ENCODE results near the gene ATF7IP. TPM values are rescaled to one million over a fixed set of nuclear protein-coding genes. Genes with fewer than 3 reads are reported as not detected.
"Not testable (repeated sequence)": the region's sequence is repeated elsewhere in the genome, so short reads cannot be mapped to it uniquely, and the experiment has no call there.

Gene ATF7IP
- total RNA-seq, 2 experiments from 2014 or later, result 55.6 to 66.0 TPM

GRCh38 chr12:14403293-14403692, 37.8 kb downstream of the ATF7IP start:
- peak overlapping the region; percentile 53 for H3K4me2 ChIP-seq (ENCODE audit: low read length)

GRCh38 chr12:14403711-14404196, 38.3 kb downstream of the ATF7IP start:
- Histone ChIP-seq H3K9me2 (ENCODE audit: insufficient read depth, low read length) (no peaks in the 10 kb centered on the region), H3K27ac (ENCODE audit: low read depth, low read length, poor library complexity, severe bottlenecking) (peak overlapping the region; percentile 29), H4K20me1 (ENCODE audit: insufficient read depth, low read length) (peaks cover 7% of the 10 kb centered on the region; the same call in 1 of the 2 replicates), H3K79me2 (ENCODE audit: insufficient read depth, low read depth, low read length) (peaks cover 100% of the 10 kb centered on the region), H3K36me3 (ENCODE audit: insufficient read depth, low read length) (peaks cover 83% of the 10 kb centered on the region), H2AFZ (ENCODE audit: low read length) (no peak overlapping the region), H3K4me1 (ENCODE audit: insufficient read depth, low read length, poor library complexity, severe bottlenecking) (peaks cover 26% of the 10 kb centered on the region), H3K9me3 (ENCODE audit: low read length) (peaks cover 70% of the 10 kb centered on the region), H3K4me2 (ENCODE audit: low read length) (peak overlapping the region; percentile 53), H3K4me3 (ENCODE audit: low read depth, low read length, poor library complexity, severe bottlenecking) (peak overlapping the region; percentile 22)
- TF ChIP-seq EZH2phosphoT487 (IDR thresholded peaks at IDR 0.05; ENCODE audit: borderline replicate concordance, low read depth, low read length) (no peak), CTCF (conservative IDR thresholded peaks at IDR 0.05; ENCODE audit: low read length) (no peak)
- peak; percentile 52 for DNase-seq (ENCODE audit: low spot score)
- ChIA-PET CTCF (ENCODE audit: unreplicated experiment) (no interaction called here), POLR2A (interaction anchor here (0.9 to 1.9 kb wide), 4 partner anchors 9 to 29 kb away, joined by 3 to 14 read pairs (median 8); no protein-coding TSS in a partner anchor)
- intact Hi-C loops (cut with micrococcal nuclease; ENCODE audit: unreplicated experiment), result loop anchor here (10.0 kb wide), 1 partner anchor 551 kb away; no protein-coding TSS in a partner anchor
- BruUV-seq (replicated peaks), result no TSS peak

More at GRCh38 chr12:14403293-14403692, 37.8 kb downstream of the ATF7IP start:
- intact Hi-C loops (cut with micrococcal nuclease; ENCODE audit: unreplicated experiment), result loop anchor here (10.0 kb wide), 1 partner anchor 552 kb away; no protein-coding TSS in a partner anchor
- H2AFZ ChIP-seq (ENCODE audit: low read length), result no peak overlapping the region
- H3K9me2 ChIP-seq (ENCODE audit: insufficient read depth, low read length), result no peaks in the 10 kb centered on the region
- peak overlapping the region; percentile 22 for H3K4me3 ChIP-seq (ENCODE audit: low read depth, low read length, poor library complexity, severe bottlenecking)
- ChIA-PET POLR2A (interaction anchor here (0.6 to 1.9 kb wide), 7 partner anchors 9 to 1339 kb away, joined by 3 to 14 read pairs (median 4); no protein-coding TSS in a partner anchor), CTCF (ENCODE audit: unreplicated experiment) (no interaction called here)
- no TSS peak for BruUV-seq (replicated peaks)
- peaks cover 70% of the 10 kb centered on the region for H3K9me3 ChIP-seq (ENCODE audit: low read length)
- peaks cover 7% of the 10 kb centered on the region; the same call in 1 of the 2 replicates for H4K20me1 ChIP-seq (ENCODE audit: insufficient read depth, low read length)
- H3K4me1 ChIP-seq (ENCODE audit: insufficient read depth, low read length, poor library complexity, severe bottlenecking), result peaks cover 26% of the 10 kb centered on the region
- TF ChIP-seq CTCF (conservative IDR thresholded peaks at IDR 0.05; ENCODE audit: low read length), result no peak
- TF ChIP-seq EZH2phosphoT487 (IDR thresholded peaks at IDR 0.05; ENCODE audit: borderline replicate concordance, low read depth, low read length), result no peak
- H3K27ac ChIP-seq (ENCODE audit: low read depth, low read length, poor library complexity, severe bottlenecking), result peak overlapping the region; percentile 29
- no peak for DNase-seq (ENCODE audit: low spot score)
- peaks cover 83% of the 10 kb centered on the region for H3K36me3 ChIP-seq (ENCODE audit: insufficient read depth, low read length)
- peaks cover 100% of the 10 kb centered on the region for H3K79me2 ChIP-seq (ENCODE audit: insufficient read depth, low read depth, low read length)

- peaks cover 70% of the 10 kb centered on the region for H3K9me3 ChIP-seq (ENCODE audit: low read length)
- H2AFZ ChIP-seq (ENCODE audit: low read length); H3K4me3 ChIP-seq (ENCODE audit: low read depth, low read length, poor library complexity, severe bottlenecking); BruUV-seq (replicated peaks); H3K9me2 ChIP-seq (ENCODE audit: insufficient read depth, low read length); DNase-seq (ENCODE audit: low spot score); H3K4me2 ChIP-seq (ENCODE audit: low read length); H4K20me1 ChIP-seq (ENCODE audit: insufficient read depth, low read length); H3K27ac ChIP-seq (ENCODE audit: low read depth, low read length, poor library complexity, severe bottlenecking); CTCF ChIA-PET (ENCODE audit: unreplicated experiment): not testable (repeated sequence)
- H3K4me1 ChIP-seq (ENCODE audit: insufficient read depth, low read length, poor library complexity, severe bottlenecking), result peaks cover 26% of the 10 kb centered on the region
- peaks cover 100% of the 10 kb centered on the region for H3K79me2 ChIP-seq (ENCODE audit: insufficient read depth, low read depth, low read length)
- POLR2A ChIA-PET, result interaction anchor here (1.2 kb wide), 1 partner anchor 20 kb away, joined by 3 read pairs; no protein-coding TSS in a partner anchor
- peaks cover 83% of the 10 kb centered on the region for H3K36me3 ChIP-seq (ENCODE audit: insufficient read depth, low read length)
- intact Hi-C loops (cut with micrococcal nuclease; ENCODE audit: unreplicated experiment), result loop anchor here (10.0 kb wide), 1 partner anchor 549 kb away; no protein-coding TSS in a partner anchor
These were observed 39.9 kb downstream of the ATF7IP start for GRCh38 chr12:14405407-14405806.
